Measurements from ENCODE around the gene TIMM50.
A peak's percentile ranks its signal among the peaks of the same experiment; 100 is the strongest.

Gene TIMM50

GRCh38 chr19:39533003-39533512, 52.4 kb downstream of the TIMM50 start:
- DNase-seq (ENCODE audit: low spot score): no peak

GRCh38 chr19:39533791-39534190, 53.2 kb downstream of the TIMM50 start:
- DNase-seq (ENCODE audit: low spot score): no peak

DNA sequence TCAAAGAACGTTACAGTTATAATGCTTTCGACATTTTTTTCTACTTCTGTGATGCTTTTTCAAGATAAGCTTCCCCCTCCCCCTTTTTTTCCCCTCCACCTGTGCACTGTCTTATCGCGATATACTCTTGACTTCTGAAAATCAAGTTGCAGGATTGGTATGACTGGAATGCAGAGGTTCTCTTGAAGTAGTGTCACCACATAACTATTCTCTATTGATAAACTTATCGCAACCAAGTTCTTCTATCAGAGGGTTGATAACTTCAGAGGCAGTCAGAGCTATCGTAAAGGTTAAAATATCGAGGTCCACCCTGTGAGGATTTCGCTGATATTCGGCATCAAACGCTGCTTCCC, 58.5 kb downstream of the TIMM50 start:
- peak; percentile 41 for DNase-seq (ENCODE audit: low spot score)

- DNase-seq (ENCODE audit: low spot score): peak; percentile 97
Measured at GRCh38 chr19:39539518-39540332, 59.1 kb downstream of the TIMM50 start, which contains the start of gene EID2. Gene EID2, minus strand, starts transcription at chr19:39540161. Its CDS starts 82 bp downstream, at chr19:39540079.

GRCh38 chr19:39540333-39540673, 59.7 kb downstream of the TIMM50 start:
- no peak for DNase-seq (ENCODE audit: low spot score)

Data from LoVo (cell line).